ENCODE data around the gene FPGS.
A peak's percentile ranks its signal among the peaks of the same experiment; 100 is the strongest.

The FPGS gene

DNA sequence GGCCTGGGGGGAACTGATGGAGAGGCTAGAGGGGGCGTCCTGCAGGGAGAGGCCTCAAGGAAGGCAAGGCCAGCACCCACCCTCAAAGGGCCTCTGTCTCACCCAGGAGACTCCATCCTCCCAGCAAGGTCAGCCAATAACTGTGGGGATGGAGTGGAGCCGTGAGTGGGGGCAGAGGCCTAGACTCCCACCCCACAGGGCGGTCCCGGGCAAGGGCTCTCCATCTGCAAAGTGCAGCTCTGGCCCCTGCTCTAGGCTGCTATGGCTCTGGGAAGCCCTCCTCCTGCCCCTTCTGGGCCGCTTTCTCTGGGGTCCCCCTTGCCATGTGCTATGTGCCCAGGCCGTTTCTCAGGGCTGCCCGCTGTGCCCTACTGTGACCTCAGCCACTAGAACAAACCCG lies 14.0 kb downstream of the FPGS start:
- Histone ChIP-seq H3K36me3 (ENCODE audit: insufficient read depth, low read length) (peaks cover 20% of the 10 kb centered on the region; the same call in 1 of the 2 replicates), H3K4me3 (no peak overlapping the region), H3K9ac (ENCODE audit: insufficient read length) (no peak overlapping the region), H3K27ac (no peak overlapping the region), H3K9me3 (ENCODE audit: low read depth, low read length) (no peaks in the 10 kb centered on the region)
- TF ChIP-seq FOXP2 (optimal IDR thresholded peaks at IDR 0.05; ENCODE audit: control extremely low read depth, extremely low read length, insufficient read depth) (no peak), EZH2 (IDR thresholded peaks at IDR 0.05) (no peak), POLR2AphosphoS5 (IDR thresholded peaks at IDR 0.05; ENCODE audit: borderline replicate concordance, low read depth, low read length) (no peak)
- DNase-seq (ENCODE audit: low read depth, low spot score) = no peak

DNA sequence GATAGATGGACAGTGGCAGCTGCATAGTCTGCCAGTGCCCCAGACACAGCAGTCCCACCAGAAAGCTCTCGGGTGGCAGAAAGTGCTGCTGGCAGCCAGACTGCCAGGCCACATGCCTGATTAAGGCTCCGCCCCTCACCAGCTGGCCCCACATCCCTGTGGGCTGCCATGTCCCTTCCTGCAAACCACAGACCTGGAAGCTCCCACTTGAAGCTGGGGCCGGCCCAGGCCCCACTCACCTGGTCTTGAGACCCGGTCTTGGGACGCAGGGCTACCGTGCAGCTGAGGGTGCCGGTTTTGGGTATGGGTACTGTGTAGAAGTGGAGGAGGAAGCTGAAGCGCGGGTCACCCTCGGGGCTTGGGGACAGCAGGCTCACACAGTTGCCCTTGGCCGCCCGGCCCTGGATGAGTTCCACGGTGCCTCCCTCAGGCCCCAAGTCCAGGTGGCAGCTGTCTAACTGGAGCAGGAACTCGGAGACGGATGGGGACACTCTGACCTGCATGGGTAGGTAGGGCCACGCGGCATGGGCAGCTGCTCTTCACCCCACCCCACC lies 15.3 kb downstream of the FPGS start:
- TF ChIP-seq POLR2AphosphoS5 (IDR thresholded peaks at IDR 0.05; ENCODE audit: borderline replicate concordance, low read depth, low read length) (no peak), EZH2 (IDR thresholded peaks at IDR 0.05) (no peak), FOXP2 (optimal IDR thresholded peaks at IDR 0.05; ENCODE audit: control extremely low read depth, extremely low read length, insufficient read depth) (no peak)
- no peaks in the 10 kb centered on the region for H3K9me3 ChIP-seq (ENCODE audit: low read depth, low read length)
- H3K27ac ChIP-seq = no peak overlapping the region
- H3K9ac ChIP-seq (ENCODE audit: insufficient read length) = no peak overlapping the region
- DNase-seq (ENCODE audit: low read depth, low spot score) = no peak
- no peak overlapping the region for H3K4me3 ChIP-seq
- peaks cover 17% of the 10 kb centered on the region; the same call in 1 of the 2 replicates for H3K36me3 ChIP-seq (ENCODE audit: insufficient read depth, low read length)

DNA sequence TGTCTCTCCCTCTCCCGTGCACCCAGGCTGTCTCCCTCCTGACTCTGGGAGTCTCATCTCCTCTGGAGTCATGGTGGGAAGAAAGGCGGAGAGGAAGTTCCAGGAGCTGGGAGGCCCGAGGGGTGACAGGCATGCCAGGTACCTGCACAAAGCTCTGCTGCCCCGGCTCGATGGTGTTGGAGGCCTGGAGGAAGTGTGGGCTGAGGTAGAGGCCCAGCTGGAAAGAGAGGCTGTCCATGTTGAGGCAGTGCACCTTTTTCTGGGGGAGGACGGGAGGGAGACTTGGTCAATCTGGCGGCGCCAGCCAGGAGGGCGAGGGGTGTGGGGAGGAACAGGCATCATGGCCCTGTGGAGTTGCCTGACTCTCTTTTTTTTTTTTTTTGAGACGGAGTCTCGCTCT lies 15.9 kb downstream of the FPGS start:
- Histone ChIP-seq H3K27ac (no peak overlapping the region), H3K9me3 (ENCODE audit: low read depth, low read length) (no peaks in the 10 kb centered on the region), H3K9ac (ENCODE audit: insufficient read length) (no peak overlapping the region), H3K36me3 (ENCODE audit: insufficient read depth, low read length) (peaks cover 11% of the 10 kb centered on the region; the same call in 1 of the 2 replicates), H3K4me3 (no peak overlapping the region)
- DNase-seq (ENCODE audit: low read depth, low spot score) = no peak
- TF ChIP-seq FOXP2 (optimal IDR thresholded peaks at IDR 0.05; ENCODE audit: control extremely low read depth, extremely low read length, insufficient read depth) (no peak), POLR2AphosphoS5 (IDR thresholded peaks at IDR 0.05; ENCODE audit: borderline replicate concordance, low read depth, low read length) (no peak), EZH2 (IDR thresholded peaks at IDR 0.05) (no peak)

DNA sequence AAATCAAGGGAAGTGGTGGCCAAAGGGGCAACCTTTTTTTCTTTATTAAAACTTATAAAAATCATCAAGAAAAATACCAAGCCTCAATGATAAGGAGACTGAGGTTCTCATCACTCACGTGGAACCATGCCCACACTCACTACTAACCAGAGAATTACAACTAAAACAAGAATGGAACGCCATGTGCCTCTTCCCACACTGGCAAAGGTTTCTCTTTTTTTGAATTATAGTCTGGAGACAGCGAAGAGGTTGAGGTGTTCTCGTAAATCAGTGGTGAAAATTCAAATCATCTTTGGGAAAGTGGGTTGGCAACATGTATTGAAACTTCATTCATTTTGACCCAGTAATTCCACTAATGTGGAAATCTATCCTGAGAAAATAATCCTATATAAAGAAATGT lies 19.4 kb downstream of the FPGS start:
- DNase-seq (ENCODE audit: low read depth, low spot score) = no peak
- Histone ChIP-seq H3K36me3 (ENCODE audit: insufficient read depth, low read length) (peaks cover 11% of the 10 kb centered on the region; the same call in 1 of the 2 replicates), H3K9me3 (ENCODE audit: low read depth, low read length) (no peaks in the 10 kb centered on the region), H3K9ac (ENCODE audit: insufficient read length) (no peak overlapping the region), H3K4me3 (no peak overlapping the region), H3K27ac (peak overlapping the region; percentile 68)
- no peak for TF ChIP-seq FOXP2 (optimal IDR thresholded peaks at IDR 0.05; ENCODE audit: control extremely low read depth, extremely low read length, insufficient read depth)
- TF ChIP-seq POLR2AphosphoS5 (IDR thresholded peaks at IDR 0.05; ENCODE audit: borderline replicate concordance, low read depth, low read length) = no peak

DNA sequence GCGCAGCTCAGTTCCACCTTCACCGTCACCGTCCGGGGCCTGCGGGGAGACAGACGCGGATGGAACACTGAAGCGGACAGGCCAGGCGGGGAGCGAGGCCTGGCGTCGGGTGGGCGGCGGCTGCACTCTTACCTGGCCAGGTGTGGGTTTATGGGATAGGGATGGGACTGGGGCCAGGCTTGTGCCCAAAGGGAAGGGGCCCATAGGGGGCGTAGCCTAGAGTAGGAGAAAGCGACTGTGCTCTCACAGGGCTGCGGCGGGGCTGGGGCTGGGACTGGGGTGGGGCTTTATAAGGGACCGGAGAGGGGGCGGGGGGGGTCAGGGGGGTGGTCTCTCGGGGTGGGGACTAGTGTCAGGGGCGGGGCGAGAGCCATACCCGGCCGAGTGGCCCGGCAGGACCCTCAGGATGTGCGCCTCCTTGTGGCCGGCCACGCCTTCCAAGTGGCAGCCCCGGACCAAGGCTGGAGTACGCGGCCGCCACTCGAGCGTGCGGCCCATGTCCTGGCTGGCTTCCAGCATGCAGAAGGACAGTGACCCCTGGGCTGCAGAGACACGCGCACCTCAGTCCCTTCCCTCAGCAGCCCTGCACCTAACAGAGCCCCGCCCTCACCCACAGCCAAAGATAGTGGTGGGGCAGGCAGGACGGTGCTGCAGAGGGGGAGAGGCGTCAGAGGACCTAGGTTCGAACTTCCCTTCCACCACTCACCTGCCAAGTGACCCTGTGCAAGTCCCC lies 22.8 kb downstream of the FPGS start:
- TF ChIP-seq FOXP2 (optimal IDR thresholded peaks at IDR 0.05; ENCODE audit: control extremely low read depth, extremely low read length, insufficient read depth) (no peak), POLR2AphosphoS5 (IDR thresholded peaks at IDR 0.05; ENCODE audit: borderline replicate concordance, low read depth, low read length) (no peak), EZH2 (IDR thresholded peaks at IDR 0.05) (no peak)
- no peak overlapping the region for H3K27ac ChIP-seq
- H3K4me3 ChIP-seq = no peak overlapping the region
- H3K9ac ChIP-seq (ENCODE audit: insufficient read length) = no peak overlapping the region
- H3K9me3 ChIP-seq (ENCODE audit: low read depth, low read length) = no peaks in the 10 kb centered on the region
- H3K36me3 ChIP-seq (ENCODE audit: insufficient read depth, low read length) = peaks cover 6% of the 10 kb centered on the region; the same call in 1 of the 2 replicates
- no peak for DNase-seq (ENCODE audit: low read depth, low spot score)

DNA sequence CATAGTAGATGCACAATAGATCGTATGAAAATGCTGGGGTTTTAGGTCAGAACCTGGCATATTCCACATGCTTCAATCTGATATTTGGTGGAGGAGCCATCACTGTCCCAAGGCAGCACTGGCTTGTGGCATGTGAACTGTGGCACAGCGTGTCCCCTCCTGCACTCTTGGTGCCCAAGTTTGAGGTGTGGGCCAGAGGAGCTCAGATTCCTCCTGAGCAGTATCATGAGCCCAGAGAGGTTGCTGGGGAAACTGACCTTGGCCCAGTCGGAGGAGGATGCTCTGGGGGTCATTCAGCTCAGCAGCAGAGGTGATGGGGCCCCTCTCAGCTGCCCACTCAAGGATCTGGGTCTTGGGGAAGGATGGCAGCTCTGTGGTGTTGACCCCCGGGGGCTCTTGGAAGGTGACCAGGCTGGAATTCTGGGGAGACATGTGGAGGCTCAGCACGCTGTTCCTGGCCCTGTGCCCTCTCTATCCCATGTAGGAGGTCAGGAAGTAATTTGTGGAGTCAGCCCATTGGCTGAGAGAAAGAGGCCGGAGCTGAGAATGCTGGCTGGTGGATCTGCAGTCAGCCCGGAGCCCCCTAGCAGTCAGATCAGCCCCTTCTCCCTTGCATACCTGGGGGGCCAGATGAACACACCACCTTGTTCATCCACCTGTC lies 23.7 kb downstream of the FPGS start:
- no peak overlapping the region for H3K9ac ChIP-seq (ENCODE audit: insufficient read length)

DNA sequence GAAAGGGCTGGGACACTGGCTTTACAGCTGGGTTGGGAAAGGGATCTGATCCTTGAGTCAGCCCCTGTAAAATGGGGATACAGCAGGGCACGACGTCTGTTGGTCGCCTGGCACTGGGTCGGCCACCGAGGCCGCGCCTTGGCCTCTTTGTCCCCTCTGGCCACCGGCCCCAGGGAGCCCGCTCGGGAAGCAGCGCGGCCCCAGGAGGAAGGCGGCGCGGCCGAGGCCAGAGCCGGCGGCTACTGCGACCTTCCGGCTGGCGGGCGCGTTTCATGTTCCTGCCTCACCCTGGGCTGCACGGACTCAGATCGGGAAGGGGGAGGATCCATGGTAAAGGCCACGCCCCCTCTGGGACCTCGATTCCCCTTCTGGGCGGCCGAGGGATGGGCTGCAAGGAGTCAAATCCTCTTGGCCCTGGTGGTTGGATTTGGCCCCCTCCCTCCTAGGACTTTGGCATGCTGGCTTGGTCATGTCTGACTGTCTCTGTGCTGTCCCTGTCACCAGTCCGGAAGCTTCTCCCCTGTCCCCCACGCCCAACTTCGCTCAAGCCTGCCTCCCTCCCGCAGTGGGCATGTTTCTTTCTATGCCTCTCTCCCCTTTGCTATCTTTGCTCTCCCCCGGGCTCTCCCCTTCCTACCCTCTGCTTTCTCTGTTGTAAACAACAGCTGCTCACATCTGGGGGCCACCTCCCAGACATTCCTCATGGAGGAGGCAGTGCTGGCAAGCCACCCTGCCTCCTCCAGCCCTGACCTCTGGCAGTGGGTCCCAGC lies 25.8 kb downstream of the FPGS start:
- H3K9me3 ChIP-seq (ENCODE audit: low read depth, low read length) = no peaks in the 10 kb centered on the region
- no peak for TF ChIP-seq FOXP2 (optimal IDR thresholded peaks at IDR 0.05; ENCODE audit: control extremely low read depth, extremely low read length, insufficient read depth)
- TF ChIP-seq EZH2 (IDR thresholded peaks at IDR 0.05) = no peak
- TF ChIP-seq POLR2AphosphoS5 (IDR thresholded peaks at IDR 0.05; ENCODE audit: borderline replicate concordance, low read depth, low read length) = no peak
- no peak overlapping the region for H3K4me3 ChIP-seq
- H3K36me3 ChIP-seq (ENCODE audit: insufficient read depth, low read length) = peaks cover 6% of the 10 kb centered on the region; the same call in 1 of the 2 replicates
- no peak overlapping the region for H3K9ac ChIP-seq (ENCODE audit: insufficient read length)
- H3K27ac ChIP-seq = no peak overlapping the region
- DNase-seq (ENCODE audit: low read depth, low spot score) = no peak

More for the DNA sequence above, 23.7 kb downstream of the FPGS start:
- Histone ChIP-seq H3K36me3 (ENCODE audit: insufficient read depth, low read length) (peaks cover 6% of the 10 kb centered on the region; the same call in 1 of the 2 replicates), H3K27ac (no peak overlapping the region), H3K9me3 (ENCODE audit: low read depth, low read length) (no peaks in the 10 kb centered on the region), H3K4me3 (no peak overlapping the region)
- TF ChIP-seq EZH2 (IDR thresholded peaks at IDR 0.05) (no peak), POLR2AphosphoS5 (IDR thresholded peaks at IDR 0.05; ENCODE audit: borderline replicate concordance, low read depth, low read length) (no peak), FOXP2 (optimal IDR thresholded peaks at IDR 0.05; ENCODE audit: control extremely low read depth, extremely low read length, insufficient read depth) (no peak)
- no peak for DNase-seq (ENCODE audit: low read depth, low spot score)
